GM23338 (cell line): ENCODE results near the gene TJP2. TPM values are rescaled to one million over a fixed set of nuclear protein-coding genes. Genes with fewer than 3 reads are reported as not detected.
A peak's percentile ranks its signal among the peaks of the same experiment; 100 is the strongest.

ENCODE experiments used
- ATAC-seq: fragments of 200-7000 bp; cut with Tn5 transposase; 3 replicates; pipeline ENCODE4 v1.9.1; 2020
- DNase-seq: peaks from one replicate; pipeline ENCODE4 v3.0.0-alpha.2; 2015; ENCODE audit warnings: low spot score
- H2AFZ ChIP-seq: fragments of 200-600 bp; sonication (generic); 2 replicates; pipeline ENCODE4 v1.8.0; 2016; ENCODE audit warnings: antibody characterized with exemption, mild to moderate bottlenecking, moderate library complexity
- H3F3A ChIP-seq: fragments of 200-600 bp; sonication (generic); replicated peaks from 2 replicates; pipeline ENCODE4 v1.8.0; 2017; ENCODE audit warnings: antibody characterized with exemption, mixed run types, low read depth
- H3K27ac ChIP-seq: fragments of 200-600 bp; sonication (generic); 2 replicates; pipeline ENCODE4 v1.6.1; 2016; ENCODE audit warnings: low read depth
- H3K27me3 ChIP-seq: fragments of 200-600 bp; sonication (generic); 2 replicates; pipeline ENCODE4 v1.8.0; 2016; ENCODE audit warnings: mild to moderate bottlenecking, mixed run types, moderate library complexity; ENCODE audit not compliant: insufficient read depth
- H3K36me3 ChIP-seq: fragments of 200-600 bp; sonication (generic); 2 replicates; pipeline ENCODE4 v1.8.0; 2016; ENCODE audit warnings: mild to moderate bottlenecking; ENCODE audit not compliant: insufficient read depth
- H3K4me1 ChIP-seq: fragments of 200-600 bp; sonication (generic); 2 replicates; pipeline ENCODE4 v1.8.0; 2016; ENCODE audit warnings: mild to moderate bottlenecking, moderate library complexity; ENCODE audit not compliant: insufficient read depth
- H3K4me2 ChIP-seq: fragments of 200-600 bp; sonication (generic); 2 replicates; pipeline ENCODE4 v1.7.1; 2017; ENCODE audit warnings: mixed run types
- H3K4me3 ChIP-seq: fragments of 200-600 bp; sonication (generic); 2 replicates; pipeline ENCODE4 v1.6.1; 2016; ENCODE audit warnings: mixed run types
- H3K79me2 ChIP-seq: fragments of 200-600 bp; sonication (generic); replicated peaks from 2 replicates; pipeline ENCODE4 v1.8.0; 2017; ENCODE audit warnings: mild to moderate bottlenecking; ENCODE audit not compliant: insufficient read depth
- H3K9me2 ChIP-seq: fragments of 200-600 bp; sonication (generic); 2 replicates; pipeline ENCODE4 v1.8.0; 2017; ENCODE audit not compliant: insufficient read depth
- H4K20me1 ChIP-seq: fragments of 200-600 bp; sonication (generic); replicated peaks from 2 replicates; pipeline ENCODE4 v1.8.0; 2017; ENCODE audit warnings: mild to moderate bottlenecking; ENCODE audit not compliant: insufficient read depth
- H3K27ac Mint-ChIP-seq: 2 replicates; pipeline ENCODE4 v1.8.0; 2020; ENCODE audit warnings: inconsistent platforms, mild to moderate bottlenecking, moderate library complexity, mixed read lengths
- H3K27me3 Mint-ChIP-seq: 3 replicates; pipeline ENCODE4 v1.8.0; 2022; ENCODE audit warnings: low read depth, mild to moderate bottlenecking, moderate library complexity, mixed read lengths, inconsistent platforms; ENCODE audit not compliant: insufficient read depth, poor library complexity
- H3K36me3 Mint-ChIP-seq: 3 replicates; pipeline ENCODE4 v1.8.0; 2021; ENCODE audit warnings: low read depth, mild to moderate bottlenecking, inconsistent platforms, moderate library complexity, mixed read lengths
- H3K4me1 Mint-ChIP-seq: 3 replicates; pipeline ENCODE4 v1.8.0; 2020; ENCODE audit warnings: mild to moderate bottlenecking, inconsistent platforms, mixed read lengths
- H3K4me3 Mint-ChIP-seq: 3 replicates; pipeline ENCODE4 v1.8.0; 2021; ENCODE audit warnings: moderate library complexity, mild to moderate bottlenecking, inconsistent platforms, mixed read lengths
- H3K9me3 Mint-ChIP-seq: 3 replicates; pipeline ENCODE4 v1.8.0; 2020; ENCODE audit warnings: moderate library complexity, mild to moderate bottlenecking, inconsistent platforms, mixed read lengths
- CREB1 ChIP-seq: fragments of 250-450 bp; sonication (Bioruptor Pico); IDR thresholded peaks from 2 replicates; pipeline ENCODE4 v1.5.0; 2020; ENCODE audit warnings: low read depth, mild to moderate bottlenecking, moderate library complexity
- CTCF ChIP-seq, 2 experiments: fragments of 200-600 bp in 1 of 2; sonication (generic) in 1 of 2; conservative IDR thresholded peaks; 2 replicates each; pipeline versions ENCODE4 v1.5.1 to v1.6.1; 2016 to 2017; ENCODE audit warnings: antibody characterized with exemption in 2 of 2, low read depth in 2 of 2, mild to moderate bottlenecking in 2 of 2, moderate library complexity in 1 of 2
- ETS1 ChIP-seq: IDR thresholded peaks from 2 replicates; pipeline ENCODE4 v1.6.1; 2016; ENCODE audit warnings: antibody characterized with exemption
- EZH2 ChIP-seq: fragments of 200-600 bp; sonication (generic); IDR thresholded peaks from one replicate; pipeline ENCODE4 v1.8.0; 2017; ENCODE audit warnings: antibody characterized with exemption, mild to moderate bottlenecking, low read depth; ENCODE audit not compliant: unreplicated experiment
- EZH2phosphoT487 ChIP-seq: fragments of 200-600 bp; sonication (generic); IDR thresholded peaks from one replicate; pipeline ENCODE4 v1.8.1; 2018; ENCODE audit warnings: antibody characterized with exemption; ENCODE audit not compliant: unreplicated experiment
- JUNB ChIP-seq: IDR thresholded peaks from one replicate; pipeline ENCODE4 v1.6.1; 2016; ENCODE audit warnings: antibody characterized with exemption; ENCODE audit not compliant: unreplicated experiment
- NANOG ChIP-seq: IDR thresholded peaks from 2 replicates; pipeline ENCODE4 v1.6.1; 2016; ENCODE audit warnings: antibody characterized with exemption, borderline replicate concordance
- POLR2AphosphoS5 ChIP-seq: IDR thresholded peaks from 2 replicates; pipeline ENCODE4 v1.6.1; 2016; ENCODE audit warnings: antibody characterized with exemption, low read depth
- REST ChIP-seq: IDR thresholded peaks from one replicate; pipeline ENCODE4 v1.6.1; 2018; ENCODE audit warnings: antibody characterized with exemption; ENCODE audit not compliant: unreplicated experiment
- STAT1 ChIP-seq: IDR thresholded peaks from one replicate; pipeline ENCODE4 v1.6.1; 2016; ENCODE audit warnings: antibody characterized with exemption; ENCODE audit not compliant: unreplicated experiment
- ZNF114 ChIP-seq: fragments of 250-450 bp; sonication (Bioruptor Pico); IDR thresholded peaks from 2 replicates; pipeline ENCODE4 v1.5.0; 2020; ENCODE audit warnings: mild to moderate bottlenecking, moderate library complexity
- ZNF331 ChIP-seq: fragments of 250-450 bp; sonication (Bioruptor Pico); IDR thresholded peaks from 2 replicates; pipeline ENCODE4 v1.5.0; 2020; ENCODE audit warnings: low read depth, mild to moderate bottlenecking, moderate library complexity
- ZNF462 ChIP-seq: fragments of 250-450 bp; sonication (Bioruptor Pico); IDR thresholded peaks from 2 replicates; pipeline ENCODE4 v1.5.0; 2020; ENCODE audit warnings: mild to moderate bottlenecking, moderate library complexity
- polyA plus RNA-seq: library from polyadenylated mRNA; unstranded; fragments of >200 nt; fragmentation: Nextera tagmentation; extraction: Ambion mirVana; gene quantifications from 2 replicates; pipeline ENCODE4 v1.2.1, GENCODE V29; 2016
- total RNA-seq: library from RNA; depleted of rRNA; stranded (reverse); fragments of >200 nt; shearing (Covaris generic); gene quantifications from 2 replicates; pipeline ENCODE4 v1.2.3, GENCODE V29; 2014

Gene TJP2
- total and polyA plus RNA-seq, 2 experiments from 2014 or later, result 37.6 to 234 TPM

- no peak overlapping the region for H3K4me3 Mint-ChIP-seq
- no peaks in the 10 kb centered on the region for H3K9me3 Mint-ChIP-seq
- peak overlapping the region; percentile 65 for H3K27ac ChIP-seq
- H4K20me1 ChIP-seq, result peaks cover 9% of the 10 kb centered on the region; the same call in 1 of the 2 replicates
- H3K36me3 ChIP-seq, result no peaks in the 10 kb centered on the region; the same call in 1 of the 2 replicates
- peaks cover 25% of the 10 kb centered on the region for H3K4me1 Mint-ChIP-seq
- no peak overlapping the region for H3K4me3 ChIP-seq
- H2AFZ ChIP-seq, result no peak overlapping the region
- peaks cover 92% of the 10 kb centered on the region for H3K79me2 ChIP-seq
- H3K4me2 ChIP-seq, result no peak overlapping the region
- H3K27ac Mint-ChIP-seq, result no peak overlapping the region; the same call in 1 of the 2 replicates
- 0 out of 2 replicates have a peak, but pooled peaks cover 3% of the 10 kb centered on the region for H3F3A ChIP-seq
- ATAC-seq, result no peak
- DNase-seq, result no peak
- peaks cover 11% of the 10 kb centered on the region for H3K4me1 ChIP-seq
- 0 out of 3 replicates have a peak, but pooled peaks cover 3% of the 10 kb centered on the region for H3K36me3 Mint-ChIP-seq
- H3K27me3 Mint-ChIP-seq, result peaks cover 2% of the 10 kb centered on the region
- no peaks in the 10 kb centered on the region for H3K27me3 ChIP-seq
- no peak for TF ChIP-seq ZNF462
- no peak for TF ChIP-seq REST
- no peak for TF ChIP-seq EZH2phosphoT487
- TF ChIP-seq EZH2, result no peak
- no peak for TF ChIP-seq CREB1 (CRISPR knock-in tag)
- TF ChIP-seq ZNF331 (CRISPR knock-in tag), result no peak
- TF ChIP-seq ETS1, result no peak
- no peak for TF ChIP-seq ZNF114
- no peak for TF ChIP-seq POLR2AphosphoS5
- no peak for TF ChIP-seq STAT1
- no peak for TF ChIP-seq CTCF (conservative IDR thresholded peaks at IDR 0.05; ENCODE audit: low read depth in 2 of 2)
- no peak for TF ChIP-seq NANOG
- TF ChIP-seq JUNB, result no peak
- no peaks in the 10 kb centered on the region for H3K9me2 ChIP-seq
These were observed 17.2 kb downstream of the TJP2 start for GRCh38 chr9:69191231-69191630.
